Epithelial cell of proximal tubule (primary cell): ENCODE results near the gene NMRAL1. TPM values are rescaled to one million over a fixed set of nuclear protein-coding genes. Genes with fewer than 3 reads are reported as not detected.

Experiments used
- DNase-seq: peaks from one replicate; pipeline ENCODE4 v3.0.0-alpha.2; 2011; ENCODE audit warnings: low read depth
- H3K4me3 ChIP-seq: 2 replicates; pipeline ENCODE4 v1.5.1; 2011; ENCODE audit warnings: low read depth, mild to moderate bottlenecking, low read length
- total RNA-seq: library from RNA; depleted of rRNA; stranded (reverse); fragments of >200 nt; gene quantifications from 2 replicates; pipeline ENCODE4 v1.2.3, GENCODE V29; 2015
- TF ChIP-seq, protein P1 (sequence below): conservative IDR thresholded peaks from 2 replicates; pipeline ENCODE4 v1.5.1; 2012; ENCODE audit warnings: low read depth, mild to moderate bottlenecking, low read length

Gene NMRAL1
- total RNA-seq, 1 donor from 2014 or later, result 177 TPM

DNA sequence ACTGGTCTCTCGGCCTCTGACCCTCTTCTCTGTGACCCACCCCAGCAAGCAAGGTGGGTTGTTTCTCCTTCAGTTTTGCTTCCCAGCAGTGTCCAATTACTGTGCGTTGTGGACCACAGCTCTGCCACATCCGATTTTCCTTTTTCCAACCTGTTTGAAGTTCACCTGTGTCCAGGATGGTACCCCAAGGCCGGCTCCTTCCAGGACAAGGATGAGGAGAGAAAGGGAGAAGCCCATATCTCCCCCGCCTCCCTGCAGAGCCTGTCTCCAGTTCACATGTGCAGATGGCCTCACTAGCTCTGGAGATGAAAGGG is 13.5 kb downstream of the NMRAL1 start:
- H3K4me3 ChIP-seq, result no peak overlapping the region
- TF ChIP-seq, protein P1, sequence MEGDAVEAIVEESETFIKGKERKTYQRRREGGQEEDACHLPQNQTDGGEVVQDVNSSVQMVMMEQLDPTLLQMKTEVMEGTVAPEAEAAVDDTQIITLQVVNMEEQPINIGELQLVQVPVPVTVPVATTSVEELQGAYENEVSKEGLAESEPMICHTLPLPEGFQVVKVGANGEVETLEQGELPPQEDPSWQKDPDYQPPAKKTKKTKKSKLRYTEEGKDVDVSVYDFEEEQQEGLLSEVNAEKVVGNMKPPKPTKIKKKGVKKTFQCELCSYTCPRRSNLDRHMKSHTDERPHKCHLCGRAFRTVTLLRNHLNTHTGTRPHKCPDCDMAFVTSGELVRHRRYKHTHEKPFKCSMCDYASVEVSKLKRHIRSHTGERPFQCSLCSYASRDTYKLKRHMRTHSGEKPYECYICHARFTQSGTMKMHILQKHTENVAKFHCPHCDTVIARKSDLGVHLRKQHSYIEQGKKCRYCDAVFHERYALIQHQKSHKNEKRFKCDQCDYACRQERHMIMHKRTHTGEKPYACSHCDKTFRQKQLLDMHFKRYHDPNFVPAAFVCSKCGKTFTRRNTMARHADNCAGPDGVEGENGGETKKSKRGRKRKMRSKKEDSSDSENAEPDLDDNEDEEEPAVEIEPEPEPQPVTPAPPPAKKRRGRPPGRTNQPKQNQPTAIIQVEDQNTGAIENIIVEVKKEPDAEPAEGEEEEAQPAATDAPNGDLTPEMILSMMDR, result no peak

DNA sequence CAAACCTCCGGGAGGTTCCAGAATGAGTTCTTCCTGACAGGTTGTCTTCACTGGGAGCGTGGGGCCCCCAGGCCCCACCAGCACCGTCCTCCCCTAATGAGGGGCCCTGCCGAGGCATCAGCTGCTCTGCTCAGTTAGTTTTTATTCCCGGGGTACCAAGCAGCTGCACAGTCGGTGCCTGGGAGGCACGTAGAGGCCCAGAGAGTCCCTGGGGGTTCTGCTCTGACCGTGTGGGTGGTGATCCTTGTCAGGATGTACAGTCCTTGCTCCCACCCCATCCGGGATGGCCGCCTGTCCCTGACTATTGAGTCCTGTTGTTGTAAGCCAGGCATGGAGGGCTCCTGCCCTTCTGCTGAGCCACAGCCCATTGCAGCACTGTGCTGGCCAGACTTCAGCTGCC is 18.5 kb downstream of the NMRAL1 start:
- no peak for DNase-seq
- TF ChIP-seq, protein P1, result no peak
- no peak overlapping the region for H3K4me3 ChIP-seq

More for the DNA sequence above, 13.5 kb downstream of the NMRAL1 start:
- no peak for DNase-seq

DNA sequence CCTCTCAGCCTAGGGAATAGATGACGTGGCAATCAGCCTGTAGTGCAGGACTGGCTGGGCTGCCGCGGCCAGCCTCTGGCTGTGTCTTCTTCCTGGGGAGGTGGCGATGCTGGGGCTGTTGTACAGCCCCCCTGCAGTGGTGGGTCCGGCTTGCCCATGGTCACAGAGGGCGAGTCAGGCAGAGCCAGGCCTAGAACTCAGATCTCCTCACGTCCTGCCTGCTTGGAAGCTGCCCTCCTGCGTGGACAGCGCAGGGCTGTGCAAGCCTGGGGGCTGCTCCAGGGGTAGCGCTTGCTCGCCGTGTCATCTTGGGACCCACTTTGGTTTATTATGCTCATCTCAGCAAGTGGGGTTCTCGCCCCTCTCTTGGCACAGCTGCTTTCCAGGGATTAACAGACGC is 19.3 kb downstream of the NMRAL1 start:
- no peak for DNase-seq
- H3K4me3 ChIP-seq, result no peak overlapping the region
- TF ChIP-seq, protein P1, result no peak

DNA sequence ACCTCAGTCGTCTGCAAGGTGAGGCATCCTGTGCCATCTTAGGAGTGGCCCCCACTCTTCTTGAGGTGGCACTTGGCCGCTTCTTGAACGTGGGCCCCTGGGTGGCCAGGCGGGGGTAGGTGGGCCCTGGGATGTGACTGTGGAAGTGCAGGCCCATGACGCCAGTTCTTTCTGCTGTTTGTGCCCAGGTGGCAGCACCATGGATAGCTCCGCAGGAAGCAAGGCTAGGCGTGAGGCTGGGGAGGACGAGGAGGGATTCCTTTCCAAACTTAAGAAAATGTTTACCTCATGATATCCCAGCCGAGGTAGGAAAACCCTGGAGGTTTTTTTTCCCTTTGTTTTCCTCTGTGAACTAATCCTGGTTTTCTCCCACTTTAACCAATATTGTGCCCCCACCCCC is 19.8 kb downstream of the NMRAL1 start:
- H3K4me3 ChIP-seq, result no peak overlapping the region
- DNase-seq, result no peak
- TF ChIP-seq, protein P1, result no peak

DNA sequence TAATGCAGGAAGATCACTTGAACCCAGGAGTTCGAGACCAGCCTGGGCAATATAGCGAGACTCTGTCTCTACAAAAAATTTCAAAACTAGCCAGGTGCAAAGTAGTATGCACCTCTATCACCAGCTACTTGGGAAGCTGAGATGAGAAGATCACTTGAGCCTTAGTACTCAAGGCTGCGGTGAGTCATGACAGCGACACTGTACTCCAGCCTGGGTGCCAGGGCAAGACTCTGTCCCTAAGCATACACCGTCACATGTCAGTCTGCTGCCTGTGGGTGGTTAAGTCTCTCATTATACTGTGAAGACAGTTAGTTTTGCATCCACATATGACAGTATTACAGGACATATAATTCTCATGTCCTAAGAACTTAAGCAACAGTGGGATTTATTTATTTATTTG is 21.8 kb downstream of the NMRAL1 start:
- DNase-seq, result no peak
- no peak overlapping the region for H3K4me3 ChIP-seq
- TF ChIP-seq, protein P1, result no peak

DNA sequence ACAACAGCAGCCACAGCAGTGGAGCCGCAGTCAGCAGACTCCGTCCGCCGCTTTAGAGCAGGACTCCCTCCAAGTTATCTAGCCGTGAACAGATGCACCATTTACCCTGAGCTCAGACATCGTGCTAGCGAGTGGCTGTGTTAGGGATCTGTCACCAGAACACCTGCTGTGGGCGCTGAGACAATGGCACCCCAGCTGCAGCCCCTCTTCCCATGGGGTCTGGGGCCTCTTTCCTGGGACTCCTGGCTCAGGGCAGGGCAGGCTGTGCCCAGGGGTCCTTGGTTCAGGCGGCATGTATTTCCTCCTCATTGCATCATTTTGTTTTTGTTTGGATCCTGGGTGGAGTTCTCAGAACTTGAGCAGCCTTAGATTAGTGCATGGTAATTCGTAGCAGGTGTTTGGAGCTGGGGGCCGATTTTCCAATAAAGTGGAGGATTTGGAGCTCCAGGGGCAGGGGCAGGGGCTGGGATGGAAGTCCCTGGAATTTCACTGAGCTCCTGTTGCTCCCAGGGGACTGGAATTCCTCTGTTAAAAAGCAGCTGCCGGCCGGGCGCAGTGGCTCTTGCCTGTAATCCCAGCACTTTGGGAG is 23.4 kb downstream of the NMRAL1 start:
- DNase-seq, result no peak

DNA sequence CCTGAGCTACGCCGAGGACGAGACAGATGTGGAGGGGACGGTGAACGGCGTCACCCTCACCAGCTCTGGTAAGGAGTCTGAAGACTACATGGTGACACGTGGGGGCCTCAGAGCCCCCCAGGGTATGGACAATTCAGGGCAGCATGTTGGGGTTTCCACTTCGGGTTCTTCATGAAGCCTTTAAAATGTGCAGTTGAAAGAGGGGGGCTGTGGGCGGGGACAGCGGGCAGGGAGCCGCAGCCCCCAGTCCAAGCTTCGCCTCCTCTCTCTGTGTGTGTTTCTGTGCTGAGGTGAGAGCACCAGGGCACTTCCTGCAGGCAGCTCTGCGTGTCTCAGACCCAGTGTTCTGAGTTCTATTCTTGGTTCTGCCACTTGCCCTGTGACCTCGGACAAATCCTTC is 24.0 kb downstream of the NMRAL1 start:
- H3K4me3 ChIP-seq, result no peak overlapping the region
- TF ChIP-seq, protein P1, result no peak
- DNase-seq, result no peak

More for the DNA sequence above, 23.4 kb downstream of the NMRAL1 start:
- H3K4me3 ChIP-seq, result no peak overlapping the region
- TF ChIP-seq, protein P1, result no peak
